T-cell (primary cell): ENCODE data around the gene LYRM1. TPM values are rescaled to one million over a fixed set of nuclear protein-coding genes. Genes with fewer than 3 reads are reported as not detected.

ENCODE experiments used
- ATAC-seq, 4 experiments: fragments of 200-7000 bp in 3 of 4; fragments of 150-1000 bp in 1 of 4; cut with Tn5 transposase; replicated peaks in 1 of 4; 1 replicate in 3 of 4; 2 replicates in 1 of 4; pipeline ENCODE4 v1.10.0; 2021; ENCODE audit warnings: moderate library complexity in 3 of 4, mild to moderate bottlenecking in 2 of 4, moderate number of reproducible peaks in 1 of 4
- CTCF ChIA-PET, 2 donors: fragments of 300-600 bp; sonication (Branson Sonifier 250); formaldehyde crosslinking; loops; one replicate each; lab custom pipeline; 2022; ENCODE audit warnings: antibody characterized with exemption in 2 of 2; lab: Charles Lee
- POLR2A ChIA-PET, 2 donors: fragments of 300-600 bp; sonication (Branson Sonifier 250); formaldehyde crosslinking; loops; one replicate each; lab custom pipeline; 2022; ENCODE audit warnings: antibody characterized with exemption in 2 of 2; lab: Charles Lee
- DNase-seq, 35 experiments: peaks; one replicate each; pipeline versions ENCODE4 v3.0.0 to v3.0.0-alpha.2; 2013 to 2023
- H3K27ac ChIP-seq: one replicate; pipeline ENCODE4 v1.5.1; 2013; ENCODE audit warnings: low read length
- H3K27me3 ChIP-seq, 2 experiments: replicated peaks in 1 of 2; 1 replicate in 1 of 2; 2 replicates in 1 of 2; pipeline versions ENCODE4 v1.6.1 to v1.7.0; 2013; ENCODE audit warnings: low read length in 1 of 2, mixed read lengths in 1 of 2; ENCODE audit not compliant: control insufficient read depth in 2 of 2, insufficient read depth in 2 of 2; ENCODE audit errors: extremely low read depth in 1 of 2
- H3K36me3 ChIP-seq, 2 donors: 1 replicate in 1 of 2; 2 replicates in 1 of 2; pipeline versions ENCODE4 v1.6.1 to v1.7.0; 2013; ENCODE audit warnings: low read length in 1 of 2; ENCODE audit not compliant: control insufficient read depth in 2 of 2, insufficient read depth in 1 of 2; ENCODE audit errors: extremely low read depth in 1 of 2
- H3K4me1 ChIP-seq, 2 experiments: 1 replicate in 1 of 2; 2 replicates in 1 of 2; pipeline versions ENCODE4 v1.6.1 to v1.7.0; 2013; ENCODE audit warnings: low read length in 2 of 2, mixed read lengths in 1 of 2; ENCODE audit not compliant: insufficient read depth in 2 of 2, control insufficient read depth in 1 of 2; ENCODE audit errors: extremely low read depth in 1 of 2
- H3K4me3 ChIP-seq, 2 donors: 1 replicate in 1 of 2; 2 replicates in 1 of 2; pipeline versions ENCODE4 v1.5.1 to v1.7.0; 2013; ENCODE audit warnings: mild to moderate bottlenecking in 2 of 2, low read length in 1 of 2, moderate library complexity in 1 of 2; ENCODE audit not compliant: control insufficient read depth in 1 of 2; ENCODE audit errors: extremely low read depth in 1 of 2
- H3K9me3 ChIP-seq: 2 replicates; pipeline ENCODE4 v1.7.0; 2013
- H3K27ac Mint-ChIP-seq, 2 donors: one replicate each; pipeline ENCODE4 v1.8.0; 2020 to 2021; ENCODE audit warnings: mild to moderate bottlenecking in 2 of 2, mixed read lengths in 2 of 2
- H3K27me3 Mint-ChIP-seq, 2 donors: one replicate each; pipeline ENCODE4 v1.8.0; 2021 to 2022; ENCODE audit warnings: mixed read lengths in 2 of 2
- H3K36me3 Mint-ChIP-seq: one replicate; pipeline ENCODE4 v1.8.0; 2021; ENCODE audit warnings: mixed read lengths
- H3K4me1 Mint-ChIP-seq, 3 donors: one replicate each; pipeline ENCODE4 v1.8.0; 2020 to 2022; ENCODE audit warnings: mixed read lengths in 3 of 3, mild to moderate bottlenecking in 1 of 3
- H3K4me3 Mint-ChIP-seq, 3 donors: one replicate each; pipeline ENCODE4 v1.8.0; 2020 to 2022; ENCODE audit warnings: mild to moderate bottlenecking in 3 of 3, mixed read lengths in 3 of 3, moderate library complexity in 3 of 3
- H3K9me3 Mint-ChIP-seq, 3 donors: one replicate each; pipeline ENCODE4 v1.8.0; 2020 to 2022; ENCODE audit warnings: mixed read lengths in 3 of 3
- WGBS: methylation state at CpG from one replicate; pipeline ENCODE4 v1.1.5; 2013; ENCODE audit warnings: missing lambda C conversion rate; ENCODE audit not compliant: insufficient coverage; 5-methylcytosine and 5-hydroxymethylcytosine counted together
- total RNA-seq, 35 experiments: library from RNA in 6 of 35; stranded (reverse) in 6 of 35; fragments of 120-200 nt in 1 of 35; gene quantifications; one replicate each; pipeline versions ENCODE4 v1.2.1 to v1.2.4 and lab custom pipeline; 2013 to 2026

LYRM1 gene
- total RNA-seq, 5 donors from 2014 or later (not counting 1 experiment from before 2014, with no cell fraction given), result 16.2 to 23.6 (median 19.6) TPM

- Mint-ChIP-seq H3K27ac (no peak overlapping the region), H3K4me1 (peaks cover 35 to 61% (median 36%) of the 10 kb centered on the region in 3 donors), H3K36me3 (peaks cover 20% of the 10 kb centered on the region), H3K4me3 (no peak overlapping the region), H3K9me3 (no peaks in the 10 kb centered on the region), H3K27me3 (no peaks in the 10 kb centered on the region)
- no peak for ATAC-seq
- H3K4me3 ChIP-seq, result no peak overlapping the region
- H3K4me1 ChIP-seq, result peaks cover 8 to 18% of the 10 kb centered on the region in 2 experiments
- H3K36me3 ChIP-seq, result no peaks in the 10 kb centered on the region
- ChIA-PET POLR2A (no interaction called here), CTCF (no interaction called here)
- H3K9me3 ChIP-seq, result no peaks in the 10 kb centered on the region
- H3K27ac ChIP-seq, result no peak overlapping the region
- H3K27me3 ChIP-seq, result no peaks in the 10 kb centered on the region
- DNase-seq, result no peak
- 83% methylated on average over 2 of the region's 2 CpGs for WGBS
Observed at GRCh38 chr16:20870122-20870820, 30.3 kb upstream of the LYRM1 start.

GRCh38 chr16:20871258-20871657 lies 29.3 kb upstream of the LYRM1 start:
- H3K4me3 ChIP-seq, result no peak overlapping the region
- no peaks in the 10 kb centered on the region for H3K27me3 ChIP-seq
- H3K27ac ChIP-seq, result no peak overlapping the region
- CTCF ChIA-PET, result no interaction called here
- H3K27me3 Mint-ChIP-seq, result no peaks in the 10 kb centered on the region
- peaks cover 20% of the 10 kb centered on the region for H3K36me3 Mint-ChIP-seq
- ATAC-seq (no peak), DNase-seq (no peak)
- peaks cover 39 to 65% (median 41%) of the 10 kb centered on the region in 3 donors for H3K4me1 Mint-ChIP-seq
- peaks cover 8 to 18% of the 10 kb centered on the region in 2 experiments for H3K4me1 ChIP-seq
- no peaks in the 10 kb centered on the region for H3K9me3 Mint-ChIP-seq
- H3K9me3 ChIP-seq, result no peaks in the 10 kb centered on the region
- H3K27ac Mint-ChIP-seq, result no peak overlapping the region
- 50% methylated on average over 2 of the region's 2 CpGs for WGBS
- H3K4me3 Mint-ChIP-seq, result no peak overlapping the region
- POLR2A ChIA-PET, result no interaction called here
- H3K36me3 ChIP-seq, result no peaks in the 10 kb centered on the region

- DNase-seq (no peak), ATAC-seq (no peak)
- H3K9me3 ChIP-seq, result no peaks in the 10 kb centered on the region
- H3K36me3 Mint-ChIP-seq, result peaks cover 16% of the 10 kb centered on the region
- ChIA-PET POLR2A (interaction anchor here (0.6 kb wide), 2 partner anchors 11 to 228 kb away, joined by 3 read pairs; no protein-coding TSS in a partner anchor), CTCF (no interaction called here)
- H3K27me3 Mint-ChIP-seq, result no peaks in the 10 kb centered on the region
- peak overlapping the region; percentile 55 to 98 for H3K27ac Mint-ChIP-seq
- peaks cover 37 to 56% (median 38%) of the 10 kb centered on the region in 3 donors for H3K4me1 Mint-ChIP-seq
- 85% methylated on average over 4 of the region's 9 CpGs for WGBS
- H3K27ac ChIP-seq, result no peak overlapping the region
- H3K4me3 ChIP-seq, result no peak overlapping the region
- peaks cover 0 to 4% (median 2%) of the 10 kb centered on the region in 3 donors for H3K9me3 Mint-ChIP-seq
- no peaks in the 10 kb centered on the region for H3K36me3 ChIP-seq
- peaks cover 8 to 18% of the 10 kb centered on the region in 2 experiments for H3K4me1 ChIP-seq
- H3K4me3 Mint-ChIP-seq, result no peak overlapping the region
- no peaks in the 10 kb centered on the region for H3K27me3 ChIP-seq
Observed at GRCh38 chr16:20871941-20872815, 28.4 kb upstream of the LYRM1 start.

- DNase-seq (no peak), ATAC-seq (no peak)
- Histone ChIP-seq H3K9me3 (no peaks in the 10 kb centered on the region), H3K36me3 (no peaks in the 10 kb centered on the region), H3K4me1 (peaks cover 8 to 18% of the 10 kb centered on the region in 2 experiments), H3K27me3 (no peaks in the 10 kb centered on the region), H3K4me3 (no peak overlapping the region), H3K27ac (peak overlapping the region; percentile 84)
- POLR2A ChIA-PET, result interaction anchor here in 1 of 2 donors (0.6 kb wide), 1 partner anchor 9 kb away, joined by 3 read pairs; no protein-coding TSS in a partner anchor
- H3K4me3 Mint-ChIP-seq, result peak overlapping the region in 1 of 3 donors; percentile 71
- H3K4me1 Mint-ChIP-seq, result peaks cover 43 to 44% (median 44%) of the 10 kb centered on the region in 3 donors
- H3K27ac Mint-ChIP-seq, result peak overlapping the region; percentile 97 to 98
- no CpG with 5 or more reads among the region's 3 CpGs for WGBS
- H3K9me3 Mint-ChIP-seq, result peaks cover 0 to 4% (median 2%) of the 10 kb centered on the region in 3 donors
- peaks cover 6% of the 10 kb centered on the region for H3K36me3 Mint-ChIP-seq
- CTCF ChIA-PET, result interaction anchor here in 1 of 2 donors (0.5 to 2.7 kb wide), 3 partner anchors 16 to 26 kb away, joined by 4 to 17 read pairs (median 11); partner anchors contain the start of genes DCUN1D3 and LYRM1
- no peaks in the 10 kb centered on the region for H3K27me3 Mint-ChIP-seq
Observed at GRCh38 chr16:20873331-20873730, 27.2 kb upstream of the LYRM1 start.

GRCh38 chr16:20874088-20874581 lies 26.4 kb upstream of the LYRM1 start:
- ATAC-seq, result no peak
- Histone ChIP-seq H3K9me3 (no peaks in the 10 kb centered on the region), H3K27me3 (no peaks in the 10 kb centered on the region), H3K36me3 (no peaks in the 10 kb centered on the region), H3K4me3 (peak overlapping the region in 1 of 2 donors; percentile 9), H3K27ac (peak overlapping the region; percentile 84), H3K4me1 (peaks cover 8 to 18% of the 10 kb centered on the region in 2 experiments)
- 0% methylated on average over 1 of the region's 4 CpGs for WGBS
- DNase-seq, result no peak
- Mint-ChIP-seq H3K27ac (peak overlapping the region; percentile 97 to 98), H3K4me1 (peaks cover 44 to 51% (median 51%) of the 10 kb centered on the region in 3 donors), H3K9me3 (peaks cover 0 to 4% (median 2%) of the 10 kb centered on the region in 3 donors), H3K4me3 (peak overlapping the region; percentile 66 to 71 (median 71)), H3K27me3 (no peaks in the 10 kb centered on the region), H3K36me3 (peaks cover 6% of the 10 kb centered on the region)
- ChIA-PET CTCF (interaction anchor here (0.5 to 2.7 kb wide), 8 partner anchors 8 to 247 kb away, joined by 3 to 17 read pairs (median 4); partner anchors contain the start of genes DCUN1D3 (in 1 of the 2), ERI2 (in 1 of the 2), LYRM1 (in 1 of the 2) and REXO5 (in 1 of the 2)), POLR2A (interaction anchor here in 1 of 2 donors (1.6 kb wide), 1 partner anchor 26 kb away, joined by 7 read pairs; the partner anchor contains the start of genes DCUN1D3 and LYRM1)
